T-helper 1 cell (primary cell): ENCODE data around the gene TCERG1L.

Experiments
- DNase-seq, 5 donors: peaks; one replicate each; pipeline ENCODE4 v3.0.0-alpha.2; 2012 to 2020

The TCERG1L gene

GRCh38 chr10:131204406-131205152 lies 106.9 kb downstream of the TCERG1L start:
- DNase-seq, result no peak

- peak in 1 of 5 donors; percentile 3 for DNase-seq
These were observed 107.8 kb downstream of the TCERG1L start for GRCh38 chr10:131203456-131204357.

- no peak for DNase-seq
These were observed 108.5 kb downstream of the TCERG1L start for GRCh38 chr10:131202990-131203389.

- DNase-seq, result no peak
These were observed 109.6 kb downstream of the TCERG1L start for GRCh38 chr10:131201741-131202515.

- no peak for DNase-seq
These were observed 110.6 kb downstream of the TCERG1L start for GRCh38 chr10:131200856-131201470.

- no peak for DNase-seq
These were observed 111.9 kb downstream of the TCERG1L start for GRCh38 chr10:131199646-131200045.

GRCh38 chr10:131198843-131199242 lies 112.7 kb downstream of the TCERG1L start:
- no peak for DNase-seq

- DNase-seq, result no peak
These were observed 113.1 kb downstream of the TCERG1L start for GRCh38 chr10:131198401-131198800.

GRCh38 chr10:131196176-131196885 lies 115.2 kb downstream of the TCERG1L start:
- DNase-seq, result no peak

GRCh38 chr10:131195558-131196159 lies 115.9 kb downstream of the TCERG1L start:
- DNase-seq, result no peak

- DNase-seq, result no peak
These were observed 116.4 kb downstream of the TCERG1L start for GRCh38 chr10:131195116-131195515.

GRCh38 chr10:131193923-131194322 lies 117.6 kb downstream of the TCERG1L start:
- no peak for DNase-seq

- DNase-seq, result no peak
These were observed 123.0 kb downstream of the TCERG1L start for GRCh38 chr10:131188494-131188893.

- no peak for DNase-seq
These were observed 123.6 kb downstream of the TCERG1L start for GRCh38 chr10:131187926-131188325.

- no peak for DNase-seq
These were observed 124.2 kb downstream of the TCERG1L start for GRCh38 chr10:131187274-131187673.

GRCh38 chr10:131186547-131187253 lies 124.8 kb downstream of the TCERG1L start:
- DNase-seq, result no peak

- DNase-seq, result no peak
These were observed 127.0 kb downstream of the TCERG1L start for GRCh38 chr10:131184503-131184902.

- DNase-seq, result no peak
These were observed 127.9 kb downstream of the TCERG1L start for GRCh38 chr10:131183546-131184045.

- no peak for DNase-seq
These were observed 130.1 kb downstream of the TCERG1L start for GRCh38 chr10:131181456-131181855.

- DNase-seq, result no peak
These were observed 130.6 kb downstream of the TCERG1L start for GRCh38 chr10:131180740-131181415.
